ENCODE measurements around the gene CALU. TPM values are rescaled to one million over a fixed set of nuclear protein-coding genes. Genes with fewer than 3 reads are reported as not detected.

Gene CALU
- total RNA-seq, 4 donors from 2014 or later = 23.6 to 1,780 (median 44.0) TPM

DNA sequence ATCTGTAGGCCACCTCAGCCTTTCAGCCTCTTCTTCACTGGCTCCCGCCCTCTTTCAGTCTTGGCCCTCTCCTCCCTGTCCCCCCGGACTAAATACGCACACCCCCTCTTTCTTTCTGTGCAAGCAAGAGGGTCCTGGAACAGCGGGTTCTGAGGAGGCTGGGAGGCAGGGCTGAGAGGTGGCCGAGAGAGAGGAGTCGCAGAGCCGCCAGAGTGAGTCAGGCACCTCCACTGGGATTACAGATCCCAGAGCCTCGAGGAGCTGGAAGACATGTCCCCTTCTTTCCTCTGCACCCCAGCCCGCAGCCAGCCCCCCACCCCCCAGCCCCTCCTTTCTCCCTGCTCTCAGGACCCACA, 52.8 kb downstream of the CALU start:
- H3K27ac ChIP-seq = peak overlapping the region; percentile 59 to 78 (median 72)
- 15 to 23% methylated on average over 5 to 9 of the region's 9 CpGs for WGBS, 2 donors (ENCODE audit: low coverage in 1 of 2)
- H3K9me3 ChIP-seq = no peaks in the 10 kb centered on the region
- H3K36me3 ChIP-seq = no peaks in the 10 kb centered on the region
- intact Hi-C loops (cut with DNase I; ENCODE audit: low total_unique reads) (loop anchor here (2.0 kb wide), 1 partner anchor 53 kb away; the partner anchor contains the start of gene CALU), in situ Hi-C loops (cut with MboI; ENCODE audit: low pct_ligation_motif_present in 1 of 4, low pct_unique_long_range_greater_than_20kb in 1 of 4, low sequenced_read_pairs in 3 of 4) (no loop called here)
- H3K27me3 ChIP-seq = peaks cover 24% of the 10 kb centered on the region
- H3K4me1 ChIP-seq = peaks cover 5 to 23% (median 16%) of the 10 kb centered on the region in 4 donors
- peak overlapping the region; percentile 53 to 82 (median 68) for H3K4me3 ChIP-seq
- TF ChIP-seq, protein P1, sequence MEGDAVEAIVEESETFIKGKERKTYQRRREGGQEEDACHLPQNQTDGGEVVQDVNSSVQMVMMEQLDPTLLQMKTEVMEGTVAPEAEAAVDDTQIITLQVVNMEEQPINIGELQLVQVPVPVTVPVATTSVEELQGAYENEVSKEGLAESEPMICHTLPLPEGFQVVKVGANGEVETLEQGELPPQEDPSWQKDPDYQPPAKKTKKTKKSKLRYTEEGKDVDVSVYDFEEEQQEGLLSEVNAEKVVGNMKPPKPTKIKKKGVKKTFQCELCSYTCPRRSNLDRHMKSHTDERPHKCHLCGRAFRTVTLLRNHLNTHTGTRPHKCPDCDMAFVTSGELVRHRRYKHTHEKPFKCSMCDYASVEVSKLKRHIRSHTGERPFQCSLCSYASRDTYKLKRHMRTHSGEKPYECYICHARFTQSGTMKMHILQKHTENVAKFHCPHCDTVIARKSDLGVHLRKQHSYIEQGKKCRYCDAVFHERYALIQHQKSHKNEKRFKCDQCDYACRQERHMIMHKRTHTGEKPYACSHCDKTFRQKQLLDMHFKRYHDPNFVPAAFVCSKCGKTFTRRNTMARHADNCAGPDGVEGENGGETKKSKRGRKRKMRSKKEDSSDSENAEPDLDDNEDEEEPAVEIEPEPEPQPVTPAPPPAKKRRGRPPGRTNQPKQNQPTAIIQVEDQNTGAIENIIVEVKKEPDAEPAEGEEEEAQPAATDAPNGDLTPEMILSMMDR (IDR thresholded peaks at IDR 0.05) = no peak
- no peak for TF ChIP-seq POLR2A (IDR thresholded peaks at IDR 0.05)
- TF ChIP-seq EP300 (IDR thresholded peaks at IDR 0.05; ENCODE audit: low read depth) = no peak
- no peak for TF ChIP-seq POLR2AphosphoS5 (IDR thresholded peaks at IDR 0.05)
- no peak for DNase-seq

DNA sequence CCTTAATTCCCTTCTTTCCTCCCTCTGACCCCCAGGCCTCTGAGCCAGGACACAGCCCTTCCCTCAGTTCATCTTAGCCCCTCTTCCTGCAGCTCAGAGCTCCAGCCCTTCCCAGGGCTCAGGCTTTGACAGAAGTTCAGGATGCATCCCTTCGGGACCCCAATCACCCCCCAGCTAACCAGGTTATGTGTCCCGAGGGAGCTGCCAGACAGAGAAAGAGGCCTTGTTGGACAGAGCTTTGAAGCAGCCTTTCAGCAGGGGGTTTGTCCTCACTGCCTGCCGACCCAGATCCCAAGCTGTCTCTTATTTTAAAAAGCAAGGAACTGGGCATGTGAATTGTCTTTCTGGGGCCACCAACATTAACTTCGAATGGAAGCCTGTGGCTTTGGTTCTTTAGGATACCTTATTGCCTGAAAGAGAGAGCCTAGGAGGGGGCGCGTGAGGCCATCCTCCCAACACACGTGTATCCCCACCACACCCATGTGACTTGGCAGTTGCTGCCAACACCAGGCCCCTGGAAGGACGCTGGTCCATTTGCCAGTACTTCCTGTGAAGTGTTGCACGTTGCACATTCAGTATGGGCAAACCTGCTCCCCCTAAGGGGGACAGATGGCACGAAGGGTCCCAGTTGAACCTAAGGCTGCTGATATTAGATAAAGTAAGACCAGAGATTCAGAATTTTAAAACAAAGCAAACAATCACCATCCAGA, 53.5 kb downstream of the CALU start:
- 62% methylated on average over 10 of the region's 10 CpGs; no CpG with 5 or more reads in 1 of the 2 donors for WGBS, 2 donors (ENCODE audit: low coverage in 1 of 2)
- in situ Hi-C loops (cut with MboI; ENCODE audit: low pct_ligation_motif_present in 1 of 4, low pct_unique_long_range_greater_than_20kb in 1 of 4, low sequenced_read_pairs in 3 of 4) (no loop called here), intact Hi-C loops (cut with DNase I; ENCODE audit: low total_unique reads) (no loop called here)
- Histone ChIP-seq H3K9me3 (no peaks in the 10 kb centered on the region), H3K4me3 (peak overlapping the region in 1 of 4 donors; percentile 74), H3K4me1 (peaks cover 5 to 23% (median 16%) of the 10 kb centered on the region in 4 donors), H3K27me3 (peaks cover 24% of the 10 kb centered on the region), H3K36me3 (no peaks in the 10 kb centered on the region), H3K27ac (peak overlapping the region in 1 of 4 donors; percentile 70)
- TF ChIP-seq EP300 (IDR thresholded peaks at IDR 0.05; ENCODE audit: low read depth) = no peak
- TF ChIP-seq POLR2AphosphoS5 (IDR thresholded peaks at IDR 0.05) = no peak
- TF ChIP-seq, protein P1 (IDR thresholded peaks at IDR 0.05) = no peak
- no peak for TF ChIP-seq POLR2A (IDR thresholded peaks at IDR 0.05)
- DNase-seq = no peak

DNA sequence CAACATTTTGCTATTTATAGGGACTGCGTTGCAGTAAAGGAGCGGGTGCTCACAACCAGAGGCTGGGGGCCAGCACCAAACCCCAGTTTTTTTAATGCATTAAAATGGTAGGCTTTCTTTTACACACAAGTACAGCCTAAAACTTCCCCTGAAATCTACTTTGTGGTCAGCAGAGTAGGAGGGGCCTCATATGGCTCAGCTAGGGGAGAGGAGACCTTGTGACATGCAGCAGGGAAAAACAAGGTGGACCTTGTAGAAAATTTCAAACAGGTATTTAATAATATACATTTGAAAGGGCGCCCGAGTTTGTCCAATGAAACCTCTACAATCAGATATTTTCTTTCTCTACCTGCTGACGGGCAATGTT, 54.0 kb downstream of the CALU start:
- intact Hi-C loops (cut with DNase I; ENCODE audit: low total_unique reads) (no loop called here), in situ Hi-C loops (cut with MboI; ENCODE audit: low pct_ligation_motif_present in 1 of 4, low pct_unique_long_range_greater_than_20kb in 1 of 4, low sequenced_read_pairs in 3 of 4) (no loop called here)
- 94 to 97% methylated on average over 3 to 5 of the region's 5 CpGs for WGBS, 2 donors (ENCODE audit: low coverage in 1 of 2)
- TF ChIP-seq, protein P1 (IDR thresholded peaks at IDR 0.05) = no peak
- TF ChIP-seq POLR2A (IDR thresholded peaks at IDR 0.05) (no peak), POLR2AphosphoS5 (IDR thresholded peaks at IDR 0.05) (no peak), EP300 (IDR thresholded peaks at IDR 0.05; ENCODE audit: low read depth) (no peak)
- H3K27me3 ChIP-seq = peaks cover 24% of the 10 kb centered on the region
- no peaks in the 10 kb centered on the region for H3K9me3 ChIP-seq
- no peak overlapping the region for H3K4me3 ChIP-seq
- no peak overlapping the region for H3K27ac ChIP-seq
- H3K4me1 ChIP-seq = peaks cover 5 to 23% (median 16%) of the 10 kb centered on the region in 4 donors
- H3K36me3 ChIP-seq = no peaks in the 10 kb centered on the region
- no peak for DNase-seq

GRCh38 chr7:128794020-128794419, 54.9 kb downstream of the CALU start:
- intact Hi-C loops (cut with DNase I; ENCODE audit: low total_unique reads) = no loop called here
- Histone ChIP-seq H3K36me3 (no peaks in the 10 kb centered on the region), H3K27me3 (peaks cover 24% of the 10 kb centered on the region), H3K9me3 (no peaks in the 10 kb centered on the region), H3K4me3 (no peak overlapping the region), H3K4me1 (peaks cover 5 to 23% (median 16%) of the 10 kb centered on the region in 4 donors), H3K27ac (no peak overlapping the region)
- no peak for TF ChIP-seq POLR2AphosphoS5 (IDR thresholded peaks at IDR 0.05)
- TF ChIP-seq EP300 (IDR thresholded peaks at IDR 0.05; ENCODE audit: low read depth) = no peak
- TF ChIP-seq, protein P1 (IDR thresholded peaks at IDR 0.05) = no peak
- no peak for TF ChIP-seq POLR2A (IDR thresholded peaks at IDR 0.05)
- no peak for DNase-seq
- in situ Hi-C loops (cut with MboI; ENCODE audit: low pct_ligation_motif_present in 1 of 4, low pct_unique_long_range_greater_than_20kb in 1 of 4, low sequenced_read_pairs in 3 of 4) = no loop called here
- 48% methylated on average over 3 of the region's 3 CpGs; no CpG with 5 or more reads in 1 of the 2 donors for WGBS, 2 donors (ENCODE audit: low coverage in 1 of 2)
